HL-60 (cell line): ENCODE measurements around the gene NODAL.

Experiments used
- DNase-seq, 2 experiments: peaks; one replicate each; pipeline ENCODE4 v3.0.0-alpha.2; 2010 to 2020; ENCODE audit warnings: low read depth in 1 of 2, low spot score in 1 of 2
- H3K27ac ChIP-seq: fragments of 250-450 bp; sonication (Bioruptor Pico); replicated peaks from 2 replicates; pipeline ENCODE4 v1.5.1; 2020; ENCODE audit warnings: mild to moderate bottlenecking, moderate library complexity
- H3K27me3 ChIP-seq: fragments of 250-450 bp; sonication (Bioruptor Pico); 2 replicates; pipeline ENCODE4 v1.5.1; 2021; ENCODE audit warnings: mild to moderate bottlenecking, moderate library complexity; ENCODE audit not compliant: insufficient read depth, poor library complexity, severe bottlenecking
- H3K4me3 ChIP-seq: replicated peaks from 2 replicates; pipeline ENCODE4 v1.5.1; 2011; ENCODE audit warnings: mild to moderate bottlenecking, control low read depth, low read length; ENCODE audit not compliant: insufficient read depth
- GABPA ChIP-seq: IDR thresholded peaks from 2 replicates; pipeline ENCODE4 v1.6.1; 2012; ENCODE audit warnings: low read depth
- POLR2AphosphoS5 ChIP-seq: IDR thresholded peaks from 2 replicates; pipeline ENCODE4 v1.6.1; 2012; ENCODE audit warnings: low read depth
- SPI1 ChIP-seq: IDR thresholded peaks from 2 replicates; pipeline ENCODE4 v1.6.1; 2012; ENCODE audit warnings: low read depth, mild to moderate bottlenecking, borderline replicate concordance
- TF ChIP-seq, protein P1 (sequence below): IDR thresholded peaks from one replicate; pipeline ENCODE4 v1.5.1; 2011; ENCODE audit warnings: low read length, control low read depth, inconsistent platforms; ENCODE audit not compliant: insufficient read depth
- TF ChIP-seq, protein P2 (sequence below): IDR thresholded peaks from 2 replicates; pipeline ENCODE4 v1.6.1; 2012; ENCODE audit warnings: low read depth; ENCODE audit not compliant: insufficient replicate concordance

The NODAL gene

GRCh38 chr10:70478191-70479164 lies 37.0 kb upstream of the NODAL start, which contains the start of gene PALD1:
PALD1 (plus strand) TSS chr10:70478767; CDS start chr10:70525952, 47,185 bp downstream.
- peak; percentile 85 for TF ChIP-seq SPI1
- TF ChIP-seq, protein P1, sequence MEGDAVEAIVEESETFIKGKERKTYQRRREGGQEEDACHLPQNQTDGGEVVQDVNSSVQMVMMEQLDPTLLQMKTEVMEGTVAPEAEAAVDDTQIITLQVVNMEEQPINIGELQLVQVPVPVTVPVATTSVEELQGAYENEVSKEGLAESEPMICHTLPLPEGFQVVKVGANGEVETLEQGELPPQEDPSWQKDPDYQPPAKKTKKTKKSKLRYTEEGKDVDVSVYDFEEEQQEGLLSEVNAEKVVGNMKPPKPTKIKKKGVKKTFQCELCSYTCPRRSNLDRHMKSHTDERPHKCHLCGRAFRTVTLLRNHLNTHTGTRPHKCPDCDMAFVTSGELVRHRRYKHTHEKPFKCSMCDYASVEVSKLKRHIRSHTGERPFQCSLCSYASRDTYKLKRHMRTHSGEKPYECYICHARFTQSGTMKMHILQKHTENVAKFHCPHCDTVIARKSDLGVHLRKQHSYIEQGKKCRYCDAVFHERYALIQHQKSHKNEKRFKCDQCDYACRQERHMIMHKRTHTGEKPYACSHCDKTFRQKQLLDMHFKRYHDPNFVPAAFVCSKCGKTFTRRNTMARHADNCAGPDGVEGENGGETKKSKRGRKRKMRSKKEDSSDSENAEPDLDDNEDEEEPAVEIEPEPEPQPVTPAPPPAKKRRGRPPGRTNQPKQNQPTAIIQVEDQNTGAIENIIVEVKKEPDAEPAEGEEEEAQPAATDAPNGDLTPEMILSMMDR, result no peak
- H3K4me3 ChIP-seq, result peak within 1 kb of the TSS; percentile 51
- H3K27me3 ChIP-seq, result no peaks in the 10 kb centered on the region
- DNase-seq, result peak; percentile 67 to 76
- peak within 1 kb of the TSS; percentile 56 for H3K27ac ChIP-seq

DNA sequence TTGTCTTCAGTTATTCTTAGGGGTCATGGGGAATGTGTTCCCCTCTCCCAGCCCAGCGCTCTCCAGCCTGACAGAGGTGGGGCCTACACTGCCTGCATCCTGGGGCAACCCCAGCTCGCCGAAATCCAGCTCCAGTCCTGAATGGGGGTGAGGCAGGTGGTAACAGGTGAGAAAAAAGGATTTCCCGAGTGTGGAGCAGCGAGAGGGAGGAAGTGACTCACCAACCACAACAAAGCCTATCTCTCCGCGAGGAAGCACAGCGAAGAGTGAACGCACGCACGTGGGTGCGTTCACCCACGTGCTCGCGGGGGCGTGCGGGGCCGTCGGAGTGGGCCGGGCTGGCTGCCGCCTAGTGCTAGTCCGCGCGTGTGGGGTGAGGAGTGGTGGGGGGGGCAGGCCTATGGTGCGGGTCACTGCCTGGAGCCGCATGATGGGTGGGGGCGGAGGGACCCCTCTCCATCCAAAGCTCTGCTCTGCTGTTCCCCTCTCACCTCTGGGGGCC lies 36.2 kb upstream of the NODAL start:
- Histone ChIP-seq H3K4me3 (peak overlapping the region; percentile 51), H3K27me3 (no peaks in the 10 kb centered on the region), H3K27ac (peak overlapping the region; percentile 50)
- peak; percentile 62 to 67 for DNase-seq
- no peak for TF ChIP-seq POLR2AphosphoS5
- TF ChIP-seq SPI1, result peak; percentile 71

- DNase-seq, result no peak
- Histone ChIP-seq H3K4me3 (no peak overlapping the region), H3K27me3 (no peaks in the 10 kb centered on the region), H3K27ac (no peak overlapping the region)
- TF ChIP-seq POLR2AphosphoS5, result no peak
- TF ChIP-seq, protein P1, result no peak
- TF ChIP-seq, protein P2, sequence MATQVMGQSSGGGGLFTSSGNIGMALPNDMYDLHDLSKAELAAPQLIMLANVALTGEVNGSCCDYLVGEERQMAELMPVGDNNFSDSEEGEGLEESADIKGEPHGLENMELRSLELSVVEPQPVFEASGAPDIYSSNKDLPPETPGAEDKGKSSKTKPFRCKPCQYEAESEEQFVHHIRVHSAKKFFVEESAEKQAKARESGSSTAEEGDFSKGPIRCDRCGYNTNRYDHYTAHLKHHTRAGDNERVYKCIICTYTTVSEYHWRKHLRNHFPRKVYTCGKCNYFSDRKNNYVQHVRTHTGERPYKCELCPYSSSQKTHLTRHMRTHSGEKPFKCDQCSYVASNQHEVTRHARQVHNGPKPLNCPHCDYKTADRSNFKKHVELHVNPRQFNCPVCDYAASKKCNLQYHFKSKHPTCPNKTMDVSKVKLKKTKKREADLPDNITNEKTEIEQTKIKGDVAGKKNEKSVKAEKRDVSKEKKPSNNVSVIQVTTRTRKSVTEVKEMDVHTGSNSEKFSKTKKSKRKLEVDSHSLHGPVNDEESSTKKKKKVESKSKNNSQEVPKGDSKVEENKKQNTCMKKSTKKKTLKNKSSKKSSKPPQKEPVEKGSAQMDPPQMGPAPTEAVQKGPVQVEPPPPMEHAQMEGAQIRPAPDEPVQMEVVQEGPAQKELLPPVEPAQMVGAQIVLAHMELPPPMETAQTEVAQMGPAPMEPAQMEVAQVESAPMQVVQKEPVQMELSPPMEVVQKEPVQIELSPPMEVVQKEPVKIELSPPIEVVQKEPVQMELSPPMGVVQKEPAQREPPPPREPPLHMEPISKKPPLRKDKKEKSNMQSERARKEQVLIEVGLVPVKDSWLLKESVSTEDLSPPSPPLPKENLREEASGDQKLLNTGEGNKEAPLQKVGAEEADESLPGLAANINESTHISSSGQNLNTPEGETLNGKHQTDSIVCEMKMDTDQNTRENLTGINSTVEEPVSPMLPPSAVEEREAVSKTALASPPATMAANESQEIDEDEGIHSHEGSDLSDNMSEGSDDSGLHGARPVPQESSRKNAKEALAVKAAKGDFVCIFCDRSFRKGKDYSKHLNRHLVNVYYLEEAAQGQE, result no peak
- TF ChIP-seq GABPA, result no peak
- TF ChIP-seq SPI1, result no peak
These were observed 35.0 kb upstream of the NODAL start for GRCh38 chr10:70476249-70477035.

DNA sequence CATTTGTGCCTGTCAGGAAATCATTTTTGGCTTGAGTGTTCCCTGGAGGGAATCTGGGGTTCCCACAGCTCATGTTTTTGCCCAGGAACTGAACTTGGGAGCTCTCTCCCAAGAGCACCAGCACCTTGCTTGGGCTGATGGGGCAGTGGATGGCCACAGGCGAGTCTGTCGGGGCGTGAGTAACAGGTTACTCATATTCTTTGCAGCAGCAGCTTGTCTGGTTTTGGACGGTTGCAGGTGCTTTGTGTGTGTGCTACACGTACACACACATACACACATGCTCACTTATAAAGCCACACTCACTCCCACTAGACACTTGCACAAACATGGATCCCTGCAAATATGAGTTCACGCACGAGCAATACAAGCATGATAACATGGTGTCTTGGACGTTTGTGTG lies 34.2 kb upstream of the NODAL start:
- Histone ChIP-seq H3K27ac (no peak overlapping the region), H3K27me3 (no peaks in the 10 kb centered on the region), H3K4me3 (no peak overlapping the region)
- TF ChIP-seq, protein P2, result no peak
- TF ChIP-seq POLR2AphosphoS5, result no peak
- TF ChIP-seq GABPA, result no peak
- no peak for TF ChIP-seq SPI1
- TF ChIP-seq, protein P1, result no peak
- DNase-seq, result no peak
